ENCODE measurements around the gene CACNG1.

GRCh38 chr17:67095803-67096202 lies 51.4 kb downstream of the CACNG1 start:
- TF ChIP-seq YY1 (IDR thresholded peaks at IDR 0.05) (no peak), REST (IDR thresholded peaks at IDR 0.05) (no peak), CTCF (IDR thresholded peaks at IDR 0.05; ENCODE audit: low read depth, low read length, missing input control) (no peak), MAX (IDR thresholded peaks at IDR 0.05) (no peak), RAD21 (IDR thresholded peaks at IDR 0.05) (no peak)

All from liver (tissue), 3 donors.